Kidney epithelial cell (primary cell): ENCODE data around the gene PTOV1. TPM values are rescaled to one million over a fixed set of nuclear protein-coding genes. Genes with fewer than 3 reads are reported as not detected.

Experiments used
- DNase-seq: peaks from one replicate; pipeline ENCODE4 v3.0.0-alpha.2; 2010; ENCODE audit warnings: low read depth
- H3K27me3 ChIP-seq: 2 replicates; pipeline ENCODE4 v1.6.0; 2011; ENCODE audit warnings: low read length; ENCODE audit not compliant: control insufficient read depth, insufficient read depth
- H3K36me3 ChIP-seq: 2 replicates; pipeline ENCODE4 v1.5.1; 2011; ENCODE audit warnings: low read length; ENCODE audit not compliant: control insufficient read depth, insufficient read depth
- H3K4me3 ChIP-seq: 2 replicates; pipeline ENCODE4 v1.5.1; 2011; ENCODE audit warnings: low read depth, mild to moderate bottlenecking, control low read depth, low read length
- total RNA-seq: library from RNA; depleted of rRNA; stranded (reverse); fragments of >200 nt; gene quantifications from 2 replicates; pipeline ENCODE4 v1.2.3, GENCODE V29; 2015
- TF ChIP-seq, protein P1 (sequence below): IDR thresholded peaks from 2 replicates; pipeline ENCODE4 v1.5.1; 2011; ENCODE audit warnings: mild to moderate bottlenecking, moderate library complexity, low read length, control low read depth, inconsistent platforms; ENCODE audit not compliant: insufficient read depth, poor library complexity, severe bottlenecking

PTOV1 gene
- total RNA-seq, 1 donor from 2014 or later, result 47.9 TPM

DNA sequence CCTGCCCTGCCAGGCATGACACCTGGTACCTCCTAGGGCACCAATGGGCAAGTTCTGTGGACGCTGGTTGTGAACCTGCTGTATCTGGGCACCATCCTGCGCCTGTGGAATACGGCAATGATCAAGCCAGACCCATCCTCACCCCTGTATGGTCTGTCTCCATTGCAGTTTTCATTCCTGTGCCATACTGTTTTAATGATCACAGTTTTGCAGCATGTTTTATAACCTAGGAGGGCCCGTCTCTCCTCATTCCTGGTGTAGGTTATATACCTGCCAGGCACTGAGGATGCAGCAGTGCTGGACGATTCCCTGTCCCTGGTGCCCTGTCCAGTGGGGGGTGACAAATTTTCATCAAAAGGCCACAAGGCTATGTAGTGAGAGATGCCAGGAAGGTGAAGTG lies 32.1 kb downstream of the PTOV1 start:
- no peak overlapping the region for H3K4me3 ChIP-seq
- H3K36me3 ChIP-seq, result peaks cover 9% of the 10 kb centered on the region
- TF ChIP-seq, protein P1, sequence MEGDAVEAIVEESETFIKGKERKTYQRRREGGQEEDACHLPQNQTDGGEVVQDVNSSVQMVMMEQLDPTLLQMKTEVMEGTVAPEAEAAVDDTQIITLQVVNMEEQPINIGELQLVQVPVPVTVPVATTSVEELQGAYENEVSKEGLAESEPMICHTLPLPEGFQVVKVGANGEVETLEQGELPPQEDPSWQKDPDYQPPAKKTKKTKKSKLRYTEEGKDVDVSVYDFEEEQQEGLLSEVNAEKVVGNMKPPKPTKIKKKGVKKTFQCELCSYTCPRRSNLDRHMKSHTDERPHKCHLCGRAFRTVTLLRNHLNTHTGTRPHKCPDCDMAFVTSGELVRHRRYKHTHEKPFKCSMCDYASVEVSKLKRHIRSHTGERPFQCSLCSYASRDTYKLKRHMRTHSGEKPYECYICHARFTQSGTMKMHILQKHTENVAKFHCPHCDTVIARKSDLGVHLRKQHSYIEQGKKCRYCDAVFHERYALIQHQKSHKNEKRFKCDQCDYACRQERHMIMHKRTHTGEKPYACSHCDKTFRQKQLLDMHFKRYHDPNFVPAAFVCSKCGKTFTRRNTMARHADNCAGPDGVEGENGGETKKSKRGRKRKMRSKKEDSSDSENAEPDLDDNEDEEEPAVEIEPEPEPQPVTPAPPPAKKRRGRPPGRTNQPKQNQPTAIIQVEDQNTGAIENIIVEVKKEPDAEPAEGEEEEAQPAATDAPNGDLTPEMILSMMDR, result no peak
- DNase-seq, result no peak
- H3K27me3 ChIP-seq, result no peaks in the 10 kb centered on the region

DNA sequence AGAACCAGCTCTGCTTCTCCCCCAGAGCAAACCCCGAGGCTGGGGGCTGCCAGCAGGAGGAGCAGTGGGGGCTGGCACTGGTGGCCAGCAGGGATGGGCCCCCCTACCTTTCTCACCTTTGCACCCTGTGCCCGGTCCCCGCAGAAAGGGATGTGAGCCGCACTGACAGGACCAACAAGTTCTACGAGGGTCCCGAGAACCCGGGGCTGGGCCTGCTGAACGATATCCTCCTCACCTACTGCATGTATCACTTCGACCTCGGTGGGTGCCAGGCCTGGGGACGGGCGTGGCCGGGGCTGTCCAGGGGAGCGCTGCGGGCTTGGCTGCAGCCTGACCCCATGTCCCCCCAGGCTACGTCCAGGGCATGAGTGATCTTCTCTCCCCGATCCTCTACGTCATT lies 33.1 kb downstream of the PTOV1 start:
- Histone ChIP-seq H3K36me3 (peaks cover 9% of the 10 kb centered on the region), H3K27me3 (no peaks in the 10 kb centered on the region), H3K4me3 (no peak overlapping the region)
- TF ChIP-seq, protein P1, result no peak
- no peak for DNase-seq

DNA sequence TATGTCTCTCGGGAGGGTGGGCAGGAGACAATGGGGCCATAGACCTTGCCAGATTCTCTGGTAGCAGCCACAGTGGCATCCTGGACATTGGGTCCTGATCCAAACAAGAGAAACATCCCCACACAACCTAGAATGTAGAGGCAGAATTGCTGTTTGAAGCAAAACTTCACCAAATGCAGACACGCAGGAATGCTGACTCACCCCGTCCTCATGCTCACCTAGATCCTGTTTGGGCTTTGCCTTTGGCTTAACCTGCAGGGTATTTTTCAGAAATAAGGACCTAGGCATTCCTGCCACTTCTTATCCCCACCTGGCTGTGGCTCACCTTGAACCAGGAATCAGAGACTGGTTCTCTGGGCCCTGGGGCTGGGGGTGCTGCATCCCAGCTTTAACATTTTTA lies 33.8 kb downstream of the PTOV1 start:
- no peak for DNase-seq
- Histone ChIP-seq H3K36me3 (peaks cover 9% of the 10 kb centered on the region), H3K27me3 (peaks cover 3% of the 10 kb centered on the region), H3K4me3 (no peak overlapping the region)
- TF ChIP-seq, protein P1, result no peak

DNA sequence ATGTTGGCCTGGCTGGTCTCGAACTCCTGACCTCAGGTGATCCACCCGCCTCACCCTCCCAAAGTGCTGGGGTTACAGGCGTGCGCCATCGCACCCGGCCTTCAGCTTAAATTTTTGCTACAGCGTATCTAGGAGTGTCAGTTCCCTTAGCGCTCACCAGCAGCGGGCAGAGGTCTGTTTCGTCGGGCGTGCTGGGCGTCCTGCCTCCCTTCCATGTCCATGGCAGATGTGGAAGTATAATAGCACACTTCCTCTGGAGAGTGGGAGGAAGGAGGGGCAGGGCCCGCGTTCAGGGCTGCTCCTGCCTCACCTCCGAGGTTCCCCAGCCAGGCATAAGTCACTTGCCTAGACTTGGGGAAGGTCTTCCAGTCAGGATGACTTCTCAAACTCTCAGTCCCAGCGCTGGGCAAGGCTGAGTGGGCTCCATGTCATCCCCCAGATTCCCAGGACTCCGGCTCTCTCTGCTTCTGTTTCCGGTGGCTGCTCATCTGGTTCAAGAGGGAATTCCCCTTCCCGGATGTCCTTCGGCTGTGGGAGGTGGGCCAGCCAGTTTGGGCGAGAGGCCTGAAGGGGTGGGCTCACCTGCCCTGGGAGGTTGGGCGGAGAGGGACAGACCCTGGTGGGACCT lies 36.2 kb downstream of the PTOV1 start:
- peaks cover 7% of the 10 kb centered on the region for H3K36me3 ChIP-seq
- H3K27me3 ChIP-seq, result peaks cover 8% of the 10 kb centered on the region
- TF ChIP-seq, protein P1, result no peak
- DNase-seq, result no peak
- no peak overlapping the region for H3K4me3 ChIP-seq

DNA sequence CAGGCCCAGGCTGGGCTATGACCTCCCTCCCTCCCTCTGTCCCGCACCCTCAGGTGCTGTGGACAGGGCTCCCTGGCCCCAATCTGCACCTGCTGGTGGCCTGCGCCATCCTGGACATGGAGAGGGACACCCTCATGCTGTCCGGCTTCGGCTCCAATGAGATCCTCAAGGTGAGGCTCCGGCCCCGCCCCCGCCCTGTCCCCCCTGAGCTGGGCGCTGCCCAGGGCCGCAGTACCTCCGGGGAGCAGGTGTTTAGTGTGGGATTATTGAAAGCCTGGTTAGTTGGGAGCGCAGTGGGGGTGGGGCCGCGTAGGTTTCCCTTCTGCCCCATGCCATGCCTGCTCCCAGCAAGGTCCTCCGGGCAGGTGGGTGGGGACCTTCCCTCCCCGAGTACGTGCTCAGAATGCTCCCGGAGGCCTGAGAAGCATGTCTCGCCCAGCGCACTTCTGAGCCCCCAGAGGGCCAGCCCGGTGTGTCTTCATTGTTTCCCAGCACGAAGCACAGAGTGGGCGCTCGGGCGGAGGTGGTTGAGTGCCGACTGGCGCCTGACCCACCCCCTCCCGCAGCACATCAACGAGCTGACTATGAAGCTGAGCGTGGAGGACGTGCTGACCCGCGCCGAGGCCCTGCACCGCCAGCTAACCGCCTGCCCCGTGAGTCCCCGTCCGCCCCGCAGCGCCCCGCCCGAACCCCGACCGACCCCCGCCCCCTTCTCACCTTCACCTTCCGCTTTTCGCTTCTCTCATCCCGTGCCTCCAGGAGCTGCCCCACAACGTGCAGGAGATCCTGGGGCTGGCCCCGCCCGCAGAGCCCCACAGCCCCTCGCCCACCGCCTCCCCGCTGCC lies 36.9 kb downstream of the PTOV1 start:
- Histone ChIP-seq H3K36me3 (peaks cover 5% of the 10 kb centered on the region), H3K27me3 (peaks cover 8% of the 10 kb centered on the region), H3K4me3 (no peak overlapping the region)
- DNase-seq, result no peak
- TF ChIP-seq, protein P1, result no peak
